Measurements from ENCODE around the gene COMMD7.

COMMD7 gene

DNA sequence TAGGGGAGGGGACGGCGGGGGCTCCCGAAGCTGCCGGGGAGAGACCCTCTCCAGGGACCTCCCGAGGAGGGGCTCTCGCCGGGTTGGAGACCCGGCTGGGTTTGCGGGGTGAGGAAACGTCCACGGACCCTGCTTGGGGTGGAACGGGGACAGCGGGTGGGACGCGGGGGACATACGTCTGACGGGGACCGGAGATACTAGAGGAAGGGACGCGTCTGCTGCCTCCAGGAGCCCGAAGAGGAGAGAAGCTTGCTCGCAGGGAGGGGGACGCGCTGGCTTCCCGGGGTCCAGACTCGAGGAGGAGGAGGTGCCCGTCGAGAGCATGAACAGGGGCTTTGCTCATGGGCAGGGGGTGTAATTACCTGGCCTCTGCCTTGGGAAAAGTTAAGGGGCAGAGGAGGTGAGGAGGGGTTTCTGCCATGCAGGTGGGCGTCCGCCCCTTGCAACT, 19.5 kb upstream of the COMMD7 start:
- TF ChIP-seq, protein P1, sequence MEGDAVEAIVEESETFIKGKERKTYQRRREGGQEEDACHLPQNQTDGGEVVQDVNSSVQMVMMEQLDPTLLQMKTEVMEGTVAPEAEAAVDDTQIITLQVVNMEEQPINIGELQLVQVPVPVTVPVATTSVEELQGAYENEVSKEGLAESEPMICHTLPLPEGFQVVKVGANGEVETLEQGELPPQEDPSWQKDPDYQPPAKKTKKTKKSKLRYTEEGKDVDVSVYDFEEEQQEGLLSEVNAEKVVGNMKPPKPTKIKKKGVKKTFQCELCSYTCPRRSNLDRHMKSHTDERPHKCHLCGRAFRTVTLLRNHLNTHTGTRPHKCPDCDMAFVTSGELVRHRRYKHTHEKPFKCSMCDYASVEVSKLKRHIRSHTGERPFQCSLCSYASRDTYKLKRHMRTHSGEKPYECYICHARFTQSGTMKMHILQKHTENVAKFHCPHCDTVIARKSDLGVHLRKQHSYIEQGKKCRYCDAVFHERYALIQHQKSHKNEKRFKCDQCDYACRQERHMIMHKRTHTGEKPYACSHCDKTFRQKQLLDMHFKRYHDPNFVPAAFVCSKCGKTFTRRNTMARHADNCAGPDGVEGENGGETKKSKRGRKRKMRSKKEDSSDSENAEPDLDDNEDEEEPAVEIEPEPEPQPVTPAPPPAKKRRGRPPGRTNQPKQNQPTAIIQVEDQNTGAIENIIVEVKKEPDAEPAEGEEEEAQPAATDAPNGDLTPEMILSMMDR (IDR thresholded peaks at IDR 0.05), result no peak
- DNase-seq, result no peak
- Histone ChIP-seq H3K27ac (peak overlapping the region; percentile 44 to 49), H3K9me3 (no peaks in the 10 kb centered on the region), H3K36me3 (no peaks in the 10 kb centered on the region), H3K27me3 (no peaks in the 10 kb centered on the region), H3K4me1 (peaks cover 0 to 20% (median 14%) of the 10 kb centered on the region in 4 donors), H3K4me3 (peak overlapping the region; percentile 77 to 92)
- intact Hi-C loops (cut with DNase I; ENCODE audit: low total_unique reads), result loop anchor here (1.0 kb wide), 1 partner anchor 19 kb away; the partner anchor contains the start of gene COMMD7

DNA sequence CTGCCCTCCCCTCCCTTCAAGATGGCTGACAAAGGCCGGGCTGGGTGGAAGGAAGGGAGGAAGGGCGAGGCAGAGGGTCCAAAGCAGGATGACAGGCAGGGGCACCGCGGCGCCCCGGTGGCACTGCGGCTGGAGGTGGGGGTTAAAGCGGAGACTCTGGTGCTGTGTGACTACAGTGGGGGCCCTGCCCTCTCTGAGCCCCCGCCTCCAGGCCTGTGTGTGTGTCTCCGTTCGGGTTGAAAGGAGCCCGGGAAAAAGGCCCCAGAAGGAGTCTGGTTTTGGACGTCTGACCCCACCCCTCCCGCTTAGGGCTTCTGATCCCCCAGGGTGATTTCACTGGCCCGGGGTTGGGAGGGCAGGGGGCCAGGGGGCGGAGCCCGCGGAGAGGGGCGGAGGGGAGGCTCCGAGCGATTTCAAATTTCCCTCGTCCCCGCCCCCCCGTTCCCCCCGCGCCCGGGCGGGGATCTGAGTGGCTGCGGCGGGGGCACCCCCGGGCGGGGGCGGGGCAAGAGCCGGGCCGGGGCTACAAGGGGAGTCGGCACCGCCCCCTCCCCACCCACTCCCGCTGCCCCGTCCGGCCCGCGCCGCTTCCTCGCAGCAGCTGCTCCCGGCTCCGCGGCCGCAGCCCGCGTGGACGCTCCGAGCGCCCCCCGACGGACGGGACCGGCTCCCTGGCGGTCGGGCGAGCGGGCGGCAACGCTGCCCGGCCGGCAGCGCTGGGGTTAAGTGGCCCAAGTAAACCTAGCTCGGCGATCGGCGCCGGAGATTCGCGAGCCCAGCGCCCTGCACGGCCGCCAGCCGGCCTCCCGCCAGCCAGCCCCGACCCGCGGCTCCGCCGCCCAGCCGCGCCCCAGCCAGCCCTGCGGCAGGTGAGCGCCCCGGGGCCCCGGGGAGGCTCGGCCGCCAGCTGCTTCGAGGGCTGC, 18.8 kb upstream of the COMMD7 start, which contains the start of gene DNMT3B:
DNMT3B (plus strand) TSS at position 555 of the 923 bp plus-strand sequence. CDS start 17,939 bp downstream, outside the sequence.
- H3K27ac ChIP-seq, result peak within 1 kb of the TSS; percentile 44 to 49
- peaks cover 0 to 20% (median 14%) of the 10 kb centered on the region in 4 donors for H3K4me1 ChIP-seq
- intact Hi-C loops (cut with DNase I; ENCODE audit: low total_unique reads), result loop anchor here (1.0 kb wide), 1 partner anchor 19 kb away; the partner anchor contains the start of gene COMMD7
- peak; percentile 59 to 83 for DNase-seq
- H3K9me3 ChIP-seq, result no peaks in the 10 kb centered on the region
- TF ChIP-seq, protein P1 (IDR thresholded peaks at IDR 0.05), result peak in 1 of 2 experiments; percentile 25
- peak within 1 kb of the TSS; percentile 77 to 92 for H3K4me3 ChIP-seq
- H3K27me3 ChIP-seq, result no peaks in the 10 kb centered on the region
- H3K36me3 ChIP-seq, result no peaks in the 10 kb centered on the region

DNA sequence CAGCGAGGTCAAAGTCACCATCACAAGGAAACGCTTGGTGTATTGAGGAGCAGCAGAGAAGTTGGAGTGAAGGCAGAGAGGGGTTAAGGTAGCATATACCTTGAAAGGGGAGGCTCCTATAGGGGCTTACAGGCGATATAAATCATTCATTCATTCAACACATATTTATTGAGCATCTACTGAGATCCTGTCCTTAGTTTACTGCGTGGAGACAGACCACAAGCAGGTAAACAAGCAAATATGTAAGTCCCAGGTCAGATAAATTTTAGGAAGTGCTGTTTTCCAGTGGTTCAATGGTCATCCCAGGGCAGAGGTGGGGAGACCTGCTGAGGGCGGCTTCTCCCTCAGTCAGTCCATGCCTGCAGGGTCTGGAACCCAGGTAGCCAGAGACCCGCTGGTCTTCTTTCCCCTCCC, 18.2 kb upstream of the COMMD7 start:
- no peaks in the 10 kb centered on the region for H3K27me3 ChIP-seq
- DNase-seq, result no peak
- TF ChIP-seq, protein P1 (IDR thresholded peaks at IDR 0.05), result no peak
- intact Hi-C loops (cut with DNase I; ENCODE audit: low total_unique reads), result no loop called here
- H3K4me1 ChIP-seq, result peaks cover 0 to 20% (median 14%) of the 10 kb centered on the region in 4 donors
- H3K4me3 ChIP-seq, result peak overlapping the region; percentile 77 to 92
- no peaks in the 10 kb centered on the region for H3K36me3 ChIP-seq
- no peaks in the 10 kb centered on the region for H3K9me3 ChIP-seq
- H3K27ac ChIP-seq, result no peak overlapping the region

DNA sequence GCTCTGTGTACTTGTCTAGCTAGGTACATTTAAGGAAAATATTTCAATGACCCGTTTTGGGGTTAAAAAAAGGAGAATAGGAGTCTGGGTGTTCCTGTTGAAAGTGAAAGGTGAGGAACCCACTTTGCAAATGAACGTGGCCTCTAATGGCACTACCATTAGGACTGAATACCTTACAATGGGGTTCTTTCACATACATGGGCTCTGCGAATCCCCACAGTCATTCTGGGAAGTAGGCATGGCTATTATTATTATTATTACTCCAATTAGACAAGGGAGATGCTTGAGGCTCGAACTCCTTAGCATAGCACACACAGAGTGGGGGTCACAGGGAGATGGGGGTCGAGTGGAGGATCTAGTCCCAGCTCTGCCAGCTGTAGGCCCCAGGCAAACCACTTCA, 12.9 kb upstream of the COMMD7 start:
- Histone ChIP-seq H3K4me1 (no peaks in the 10 kb centered on the region), H3K4me3 (no peak overlapping the region), H3K9me3 (no peaks in the 10 kb centered on the region), H3K36me3 (no peaks in the 10 kb centered on the region), H3K27ac (no peak overlapping the region), H3K27me3 (no peaks in the 10 kb centered on the region)
- no peak for DNase-seq
- intact Hi-C loops (cut with DNase I; ENCODE audit: low total_unique reads), result no loop called here
- TF ChIP-seq, protein P1 (IDR thresholded peaks at IDR 0.05), result no peak

DNA sequence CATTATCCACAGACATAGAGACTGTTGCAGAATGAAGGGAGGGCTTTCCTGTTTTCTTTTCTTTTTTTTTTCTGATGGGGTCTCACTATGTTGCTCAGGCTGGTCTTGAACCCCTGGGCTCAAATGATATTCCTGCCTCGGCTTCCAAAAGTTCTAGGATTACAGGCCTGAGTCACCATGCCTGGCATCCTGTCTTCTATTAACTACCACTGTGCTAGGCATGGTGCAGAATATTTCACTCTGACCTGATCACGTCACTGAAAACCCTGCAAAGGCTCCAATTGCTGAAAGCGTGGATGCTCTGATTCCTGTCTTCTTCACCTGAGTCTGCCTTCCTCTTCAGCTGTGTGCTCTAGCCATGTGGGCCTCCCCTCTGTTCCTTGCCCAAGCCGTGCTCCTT, 10.5 kb upstream of the COMMD7 start:
- Histone ChIP-seq H3K9me3 (no peaks in the 10 kb centered on the region), H3K27me3 (no peaks in the 10 kb centered on the region), H3K36me3 (no peaks in the 10 kb centered on the region), H3K4me3 (no peak overlapping the region), H3K4me1 (no peaks in the 10 kb centered on the region), H3K27ac (no peak overlapping the region)
- intact Hi-C loops (cut with DNase I; ENCODE audit: low total_unique reads), result no loop called here
- TF ChIP-seq, protein P1 (IDR thresholded peaks at IDR 0.05), result no peak
- DNase-seq, result no peak
